ENCODE results near the gene MDP1. TPM values are rescaled to one million over a fixed set of nuclear protein-coding genes. Genes with fewer than 3 reads are reported as not detected.

Gene MDP1
- polyA plus RNA-seq, 1 of the 3 experiments (the other 2 are of a cell fraction) = 36.7 TPM

GRCh38 chr14:24167469-24168114 is 48.3 kb downstream of the MDP1 start:
- DNase-seq = no peak
- H3K79me2 ChIP-seq (ENCODE audit: insufficient read depth) = peaks cover 8% of the 10 kb centered on the region
- POLR2A ChIA-PET = no interaction called here
- H2AFZ ChIP-seq (ENCODE audit: low read depth) = no peak overlapping the region
- TF ChIP-seq RXRA (IDR thresholded peaks at IDR 0.05; ENCODE audit: borderline replicate concordance, low read depth) = no peak
- TF ChIP-seq JUND (IDR thresholded peaks at IDR 0.05) = no peak
- no peak for TF ChIP-seq FOXJ3 (CRISPR knock-in tag; IDR thresholded peaks at IDR 0.05)
- no peak for TF ChIP-seq TEAD4 (IDR thresholded peaks at IDR 0.05; ENCODE audit: borderline replicate concordance, insufficient read depth)
- TF ChIP-seq TCF12 (IDR thresholded peaks at IDR 0.05) = no peak
- no peak for TF ChIP-seq GABPA (IDR thresholded peaks at IDR 0.05; ENCODE audit: low read depth)
- H3K9ac ChIP-seq = no peak overlapping the region
- no peak overlapping the region for H3K4me3 ChIP-seq (ENCODE audit: low read depth in 2 of 2, low read length in 1 of 2)
- peaks cover 3% of the 10 kb centered on the region for H3F3A ChIP-seq (replicated peaks; ENCODE audit: insufficient read depth)
- no peaks in the 10 kb centered on the region for H3K9me2 ChIP-seq
- CTCF ChIA-PET = interaction anchor here (1.7 kb wide), 1 partner anchor 17 kb away, joined by 6 read pairs; no protein-coding TSS in a partner anchor
- no peak overlapping the region for H3K27ac ChIP-seq (ENCODE audit: low read depth in 2 of 2, low read length in 1 of 2)
- H4K20me1 ChIP-seq (ENCODE audit: insufficient read depth) = no peaks in the 10 kb centered on the region
- H3K36me3 ChIP-seq (replicated peaks in 1 of 2; ENCODE audit: control insufficient read depth in 1 of 2, insufficient read depth in 2 of 2, low read length in 1 of 2) = peaks cover 16 to 40% of the 10 kb centered on the region in 2 experiments
- no peak overlapping the region for H3K4me2 ChIP-seq
- H3K4me1 ChIP-seq (ENCODE audit: control insufficient read depth in 1 of 2, insufficient read depth in 2 of 2, low read depth in 1 of 2, low read length in 1 of 2) = peaks cover 0 to 6% of the 10 kb centered on the region in 2 experiments; a peak in 1 of 4 replicates
- WGBS (ENCODE audit: low lambda C conversion rate) = 91% methylated on average over 3 of the region's 3 CpGs
- no peaks in the 10 kb centered on the region for H3K27me3 ChIP-seq (ENCODE audit: insufficient read depth)
- no peaks in the 10 kb centered on the region for H3K9me3 ChIP-seq

GRCh38 chr14:24165785-24166184 is 50.1 kb downstream of the MDP1 start:
- Histone ChIP-seq H3K36me3 (replicated peaks in 1 of 2; ENCODE audit: control insufficient read depth in 1 of 2, insufficient read depth in 2 of 2, low read length in 1 of 2) (peaks cover 16 to 40% of the 10 kb centered on the region in 2 experiments), H3K4me1 (ENCODE audit: control insufficient read depth in 1 of 2, insufficient read depth in 2 of 2, low read depth in 1 of 2, low read length in 1 of 2) (peaks cover under 1 to 15% of the 10 kb centered on the region in 2 experiments; a peak in 1 of 4 replicates), H4K20me1 (ENCODE audit: insufficient read depth) (peaks cover under 1% of the 10 kb centered on the region; the same call in 1 of the 2 replicates), H3K9ac (no peak overlapping the region), H3K4me2 (no peak overlapping the region), H3K4me3 (ENCODE audit: low read depth in 2 of 2, low read length in 1 of 2) (no peak overlapping the region), H3K9me3 (no peaks in the 10 kb centered on the region), H3K27me3 (ENCODE audit: insufficient read depth) (no peaks in the 10 kb centered on the region), H3K9me2 (no peaks in the 10 kb centered on the region), H2AFZ (ENCODE audit: low read depth) (no peak overlapping the region), H3F3A (replicated peaks; ENCODE audit: insufficient read depth) (peaks cover 3% of the 10 kb centered on the region), H3K27ac (ENCODE audit: low read depth in 2 of 2, low read length in 1 of 2) (no peak overlapping the region), H3K79me2 (ENCODE audit: insufficient read depth) (peaks cover 23% of the 10 kb centered on the region)
- TF ChIP-seq NRF1 (IDR thresholded peaks at IDR 0.05; ENCODE audit: low read depth, low read length) (no peak), FOXJ3 (CRISPR knock-in tag; IDR thresholded peaks at IDR 0.05) (no peak), REST (IDR thresholded peaks at IDR 0.05; ENCODE audit: low read depth, low read length) (no peak), GABPA (IDR thresholded peaks at IDR 0.05; ENCODE audit: low read depth) (no peak), TCF12 (IDR thresholded peaks at IDR 0.05) (no peak), SMC3 (IDR thresholded peaks at IDR 0.05; ENCODE audit: low read depth, low read length) (no peak), MXI1 (IDR thresholded peaks at IDR 0.05; ENCODE audit: low read depth, low read length) (no peak), RAD21 (IDR thresholded peaks at IDR 0.05; ENCODE audit: low read length) (no peak), ZBTB33 (IDR thresholded peaks at IDR 0.05; ENCODE audit: borderline replicate concordance, low read depth) (no peak)
- TF ChIP-seq, protein P1, sequence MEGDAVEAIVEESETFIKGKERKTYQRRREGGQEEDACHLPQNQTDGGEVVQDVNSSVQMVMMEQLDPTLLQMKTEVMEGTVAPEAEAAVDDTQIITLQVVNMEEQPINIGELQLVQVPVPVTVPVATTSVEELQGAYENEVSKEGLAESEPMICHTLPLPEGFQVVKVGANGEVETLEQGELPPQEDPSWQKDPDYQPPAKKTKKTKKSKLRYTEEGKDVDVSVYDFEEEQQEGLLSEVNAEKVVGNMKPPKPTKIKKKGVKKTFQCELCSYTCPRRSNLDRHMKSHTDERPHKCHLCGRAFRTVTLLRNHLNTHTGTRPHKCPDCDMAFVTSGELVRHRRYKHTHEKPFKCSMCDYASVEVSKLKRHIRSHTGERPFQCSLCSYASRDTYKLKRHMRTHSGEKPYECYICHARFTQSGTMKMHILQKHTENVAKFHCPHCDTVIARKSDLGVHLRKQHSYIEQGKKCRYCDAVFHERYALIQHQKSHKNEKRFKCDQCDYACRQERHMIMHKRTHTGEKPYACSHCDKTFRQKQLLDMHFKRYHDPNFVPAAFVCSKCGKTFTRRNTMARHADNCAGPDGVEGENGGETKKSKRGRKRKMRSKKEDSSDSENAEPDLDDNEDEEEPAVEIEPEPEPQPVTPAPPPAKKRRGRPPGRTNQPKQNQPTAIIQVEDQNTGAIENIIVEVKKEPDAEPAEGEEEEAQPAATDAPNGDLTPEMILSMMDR (IDR thresholded peaks at IDR 0.05) = no peak
- TF ChIP-seq, protein P2, sequence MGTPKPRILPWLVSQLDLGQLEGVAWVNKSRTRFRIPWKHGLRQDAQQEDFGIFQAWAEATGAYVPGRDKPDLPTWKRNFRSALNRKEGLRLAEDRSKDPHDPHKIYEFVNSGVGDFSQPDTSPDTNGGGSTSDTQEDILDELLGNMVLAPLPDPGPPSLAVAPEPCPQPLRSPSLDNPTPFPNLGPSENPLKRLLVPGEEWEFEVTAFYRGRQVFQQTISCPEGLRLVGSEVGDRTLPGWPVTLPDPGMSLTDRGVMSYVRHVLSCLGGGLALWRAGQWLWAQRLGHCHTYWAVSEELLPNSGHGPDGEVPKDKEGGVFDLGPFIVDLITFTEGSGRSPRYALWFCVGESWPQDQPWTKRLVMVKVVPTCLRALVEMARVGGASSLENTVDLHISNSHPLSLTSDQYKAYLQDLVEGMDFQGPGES (IDR thresholded peaks at IDR 0.05; ENCODE audit: low read depth, low read length) = no peak
- ChIA-PET CTCF (interaction anchor here (0.8 kb wide), 1 partner anchor 107 kb away, joined by 3 read pairs; no protein-coding TSS in a partner anchor), POLR2A (no interaction called here)
- DNase-seq = no peak
- 94% methylated on average over 5 of the region's 5 CpGs for WGBS (ENCODE audit: low lambda C conversion rate)

Data from SK-N-SH (cell line).